ENCODE results near the gene PALD1. TPM values are rescaled to one million over a fixed set of nuclear protein-coding genes. Genes with fewer than 3 reads are reported as not detected.
A peak's percentile ranks its signal among the peaks of the same experiment; 100 is the strongest.

The PALD1 gene
- total and polyA plus RNA-seq, 5 donors: 2.8 to 7.7 (median 5.6) TPM

DNA sequence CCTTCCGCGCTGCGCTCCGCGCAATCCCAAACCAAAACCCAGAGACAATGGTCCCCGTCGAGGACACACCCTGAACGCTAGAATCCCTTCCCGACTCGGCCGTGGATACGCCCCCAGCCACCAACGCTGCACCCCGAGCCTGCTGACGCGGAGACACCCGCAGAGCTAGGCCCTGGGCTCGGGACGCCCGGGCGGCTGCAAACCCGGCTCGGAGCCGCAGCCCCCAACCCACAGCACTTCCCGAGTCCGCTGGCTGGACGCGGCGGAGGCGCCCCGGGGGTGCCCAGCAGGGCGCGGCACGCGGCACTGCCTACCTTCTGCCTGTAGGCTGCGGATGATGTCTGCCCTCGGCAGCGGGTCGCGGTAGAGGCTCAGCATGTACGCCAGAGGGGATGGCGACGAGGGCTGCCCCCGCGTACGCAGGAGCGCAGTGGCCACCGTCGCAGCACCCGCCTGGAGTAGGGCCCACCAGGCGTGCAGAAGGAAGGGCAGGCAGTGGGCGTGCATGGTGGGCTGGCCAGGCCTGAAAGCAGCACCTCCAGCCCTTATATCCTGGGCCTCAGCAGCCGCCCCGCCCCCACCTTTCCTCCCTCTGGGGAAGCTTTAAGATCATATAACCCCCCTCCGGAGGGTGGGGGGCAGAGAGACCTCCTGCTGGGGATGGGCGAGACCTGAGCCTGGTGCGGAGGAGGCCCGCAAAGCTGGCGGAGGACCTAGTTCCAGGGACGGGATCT lies 37.2 kb upstream of the PALD1 start, which contains the start of gene NODAL:
Gene NODAL (minus strand): TSS at position 521 of the 734 bp plus-strand sequence. CDS start 14 bp downstream, at position 507.
- no peak within 1 kb of the TSS for H3K27ac ChIP-seq (ENCODE audit: low read length)
- H3K4me1 ChIP-seq (ENCODE audit: control insufficient read depth, insufficient read depth, low read length): no peaks in the 10 kb centered on the region
- WGBS: 12% methylated on average over 60 of the region's 60 CpGs
- ATAC-seq (peak; percentile 27 to 58), DNase-seq (peak in 1 of 3 donors; percentile 56)
- no peaks in the 10 kb centered on the region for H3K9me3 ChIP-seq (ENCODE audit: control insufficient read depth, low read length)
- H3K4me3 ChIP-seq (ENCODE audit: low read length): peak within 1 kb of the TSS; percentile 22
- intact Hi-C loops (cut with DNase I): no loop called here
- H3K27me3 ChIP-seq (ENCODE audit: control insufficient read depth, insufficient read depth): no peaks in the 10 kb centered on the region

DNA sequence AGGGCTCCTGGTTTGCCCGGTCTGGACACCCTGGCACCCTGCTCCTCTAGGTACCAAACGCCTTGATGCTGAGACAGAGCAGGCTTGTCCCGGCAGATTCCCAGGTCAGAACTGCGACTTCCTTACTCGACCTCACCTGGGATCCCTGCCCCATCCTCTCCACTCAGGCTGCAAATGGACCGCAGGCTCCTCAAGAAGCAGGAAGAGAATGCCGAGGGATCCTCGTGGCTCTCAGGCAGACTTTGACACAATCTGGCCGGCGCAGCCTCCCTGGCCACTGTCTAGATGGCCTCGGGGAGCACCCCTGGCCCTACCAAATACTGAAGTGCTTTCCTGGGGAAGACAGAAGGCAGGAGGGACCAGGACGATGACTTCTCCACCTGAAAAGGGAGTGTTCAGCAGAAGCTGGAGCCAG lies 36.7 kb upstream of the PALD1 start:
- intact Hi-C loops (cut with DNase I): no loop called here
- DNase-seq (no peak), ATAC-seq (peak in 1 of 2 donors; percentile 5)
- Histone ChIP-seq H3K27ac (ENCODE audit: low read length) (no peak overlapping the region), H3K27me3 (ENCODE audit: control insufficient read depth, insufficient read depth) (no peaks in the 10 kb centered on the region), H3K4me1 (ENCODE audit: control insufficient read depth, insufficient read depth, low read length) (no peaks in the 10 kb centered on the region), H3K4me3 (ENCODE audit: low read length) (no peak overlapping the region), H3K9me3 (ENCODE audit: control insufficient read depth, low read length) (no peaks in the 10 kb centered on the region)
- 50% methylated on average over 12 of the region's 12 CpGs for WGBS

DNA sequence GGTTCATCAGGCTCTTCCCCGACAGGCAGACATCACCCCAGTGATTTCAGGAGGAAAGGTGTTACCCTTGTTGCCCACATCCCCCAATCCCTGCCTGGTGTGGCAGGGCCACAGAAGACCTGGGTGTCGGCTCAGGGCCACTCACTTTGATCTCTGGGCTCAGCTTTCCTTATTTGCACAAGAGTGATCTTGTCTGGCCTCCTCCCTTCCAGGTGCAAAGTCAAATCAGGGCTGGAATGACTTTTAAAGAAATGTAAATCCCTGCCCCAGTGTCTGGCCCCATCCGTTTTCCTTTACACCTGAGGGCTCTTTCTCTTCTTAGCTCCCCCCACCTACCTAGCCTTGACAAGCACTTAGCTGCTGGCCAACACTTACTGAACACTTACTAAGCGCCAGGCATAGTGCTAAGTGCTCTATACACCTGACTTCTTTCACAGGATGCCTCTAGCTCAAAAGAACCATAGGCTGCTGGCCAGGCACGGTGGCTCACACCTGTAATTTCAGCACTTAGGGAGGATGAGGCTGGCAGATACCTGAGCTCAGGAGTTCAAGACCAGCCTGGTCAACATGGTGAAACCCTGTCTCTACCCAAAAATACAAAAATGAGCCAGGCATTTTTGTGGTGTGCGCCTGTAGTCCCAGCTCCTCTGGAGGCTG lies 36.1 kb upstream of the PALD1 start:
- H3K27me3 ChIP-seq (ENCODE audit: control insufficient read depth, insufficient read depth): no peaks in the 10 kb centered on the region
- no peak overlapping the region for H3K4me3 ChIP-seq (ENCODE audit: low read length)
- intact Hi-C loops (cut with DNase I): no loop called here
- no peak for DNase-seq
- ATAC-seq: no peak
- WGBS: 89% methylated on average over 6 of the region's 6 CpGs
- no peak overlapping the region for H3K27ac ChIP-seq (ENCODE audit: low read length)
- H3K9me3 ChIP-seq (ENCODE audit: control insufficient read depth, low read length): no peaks in the 10 kb centered on the region
- H3K4me1 ChIP-seq (ENCODE audit: control insufficient read depth, insufficient read depth, low read length): no peaks in the 10 kb centered on the region

DNA sequence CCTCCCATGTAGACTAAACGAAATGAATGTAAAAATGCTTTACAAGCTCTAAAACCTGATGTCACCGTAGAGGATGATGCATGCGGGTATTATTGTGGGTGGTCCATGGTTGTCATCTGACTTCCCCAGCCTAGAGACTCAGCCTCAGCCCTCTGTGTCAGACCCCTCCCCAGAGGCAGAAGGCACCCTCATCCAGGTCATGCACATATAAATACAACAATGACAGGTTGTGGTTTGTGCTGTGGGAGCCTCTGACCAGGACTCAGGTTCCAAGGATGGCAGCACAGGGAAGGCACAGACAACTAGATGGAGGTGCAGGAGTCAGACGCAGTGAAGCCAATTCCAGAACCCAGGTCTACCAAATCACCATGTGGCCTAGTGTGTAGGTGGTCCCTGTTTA lies 33.8 kb upstream of the PALD1 start:
- no peak for ATAC-seq
- Histone ChIP-seq H3K27ac (ENCODE audit: low read length) (no peak overlapping the region), H3K27me3 (ENCODE audit: control insufficient read depth, insufficient read depth) (no peaks in the 10 kb centered on the region), H3K9me3 (ENCODE audit: control insufficient read depth, low read length) (no peaks in the 10 kb centered on the region), H3K4me1 (ENCODE audit: control insufficient read depth, insufficient read depth, low read length) (no peaks in the 10 kb centered on the region), H3K4me3 (ENCODE audit: low read length) (no peak overlapping the region)
- intact Hi-C loops (cut with DNase I): no loop called here
- DNase-seq: no peak
- 94% methylated on average over 4 of the region's 4 CpGs for WGBS

DNA sequence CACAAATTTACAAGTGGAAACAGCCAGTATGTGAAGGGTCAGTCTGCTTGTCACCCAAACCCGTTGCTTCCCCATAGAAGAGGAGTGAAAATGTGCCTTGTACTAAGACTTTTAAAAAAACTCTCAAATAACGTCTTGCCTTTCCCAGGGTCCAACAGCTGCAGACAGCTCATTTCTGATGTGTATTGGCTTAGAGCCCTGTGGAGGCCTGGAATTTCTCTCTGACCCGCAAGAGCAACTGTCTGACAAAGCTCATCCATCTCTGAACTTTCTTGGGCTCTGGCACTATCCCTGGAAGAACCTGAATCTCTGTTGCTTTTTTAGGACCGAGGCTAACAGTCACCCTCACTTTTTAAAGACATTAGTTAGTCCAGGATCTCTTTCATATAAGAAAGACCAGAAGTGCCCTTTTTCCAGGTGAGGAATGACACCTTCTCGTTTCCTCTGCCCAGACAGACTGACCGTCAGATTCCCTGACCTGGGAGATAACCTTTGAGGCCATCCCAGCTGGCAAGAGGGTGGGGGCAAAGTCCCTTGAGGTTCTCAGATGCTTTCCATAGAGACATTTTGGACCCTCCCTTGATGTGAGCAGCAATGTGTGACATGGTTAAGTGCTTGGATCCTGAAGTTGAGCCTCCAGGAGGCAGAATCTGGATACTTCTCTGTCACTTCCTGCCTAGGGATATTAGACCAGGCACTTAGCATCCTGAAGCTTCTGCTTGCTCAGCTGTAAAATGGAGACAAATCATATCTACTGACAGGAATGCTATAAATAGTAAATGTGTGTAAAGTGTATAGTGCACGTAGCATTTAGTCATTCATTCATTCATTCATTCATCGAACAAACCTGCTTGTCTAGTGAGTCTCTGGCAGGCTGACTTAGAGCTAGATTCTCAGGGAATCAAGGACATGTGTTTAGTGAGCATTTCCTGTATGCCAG lies 32.6 kb upstream of the PALD1 start:
- Histone ChIP-seq H3K9me3 (ENCODE audit: control insufficient read depth, low read length) (no peaks in the 10 kb centered on the region), H3K27me3 (ENCODE audit: control insufficient read depth, insufficient read depth) (no peaks in the 10 kb centered on the region), H3K4me3 (ENCODE audit: low read length) (no peak overlapping the region), H3K4me1 (ENCODE audit: control insufficient read depth, insufficient read depth, low read length) (no peaks in the 10 kb centered on the region), H3K27ac (ENCODE audit: low read length) (no peak overlapping the region)
- no peak for ATAC-seq
- DNase-seq: no peak
- intact Hi-C loops (cut with DNase I): no loop called here
- WGBS: 46% methylated on average over 8 of the region's 8 CpGs

DNA sequence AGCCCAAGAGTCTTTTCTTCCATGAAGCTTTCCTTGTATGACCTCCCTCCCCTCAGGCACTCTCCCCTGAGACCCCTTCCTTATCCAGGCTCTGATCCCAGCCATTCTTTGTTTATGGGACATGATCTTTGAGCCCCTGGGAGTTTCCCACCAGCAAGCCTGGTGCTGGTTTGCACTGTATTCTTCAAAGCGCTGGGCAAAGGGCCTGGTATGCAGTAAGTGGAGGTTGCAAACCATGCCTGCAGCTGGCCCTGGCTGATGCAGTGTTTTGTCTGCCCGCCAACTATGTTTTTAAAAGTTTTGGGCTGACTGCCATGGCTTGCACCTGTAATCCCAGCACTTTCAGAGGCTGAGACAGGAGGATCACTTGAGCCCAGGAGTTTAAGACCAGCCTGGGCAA lies 30.3 kb upstream of the PALD1 start:
- no peaks in the 10 kb centered on the region for H3K9me3 ChIP-seq (ENCODE audit: control insufficient read depth, low read length)
- ATAC-seq (no peak), DNase-seq (no peak)
- 88% methylated on average over 2 of the region's 2 CpGs for WGBS
- H3K27ac ChIP-seq (ENCODE audit: low read length): no peak overlapping the region
- H3K27me3 ChIP-seq (ENCODE audit: control insufficient read depth, insufficient read depth): no peaks in the 10 kb centered on the region
- no peaks in the 10 kb centered on the region for H3K4me1 ChIP-seq (ENCODE audit: control insufficient read depth, insufficient read depth, low read length)
- H3K4me3 ChIP-seq (ENCODE audit: low read length): no peak overlapping the region
- intact Hi-C loops (cut with DNase I): no loop called here

DNA sequence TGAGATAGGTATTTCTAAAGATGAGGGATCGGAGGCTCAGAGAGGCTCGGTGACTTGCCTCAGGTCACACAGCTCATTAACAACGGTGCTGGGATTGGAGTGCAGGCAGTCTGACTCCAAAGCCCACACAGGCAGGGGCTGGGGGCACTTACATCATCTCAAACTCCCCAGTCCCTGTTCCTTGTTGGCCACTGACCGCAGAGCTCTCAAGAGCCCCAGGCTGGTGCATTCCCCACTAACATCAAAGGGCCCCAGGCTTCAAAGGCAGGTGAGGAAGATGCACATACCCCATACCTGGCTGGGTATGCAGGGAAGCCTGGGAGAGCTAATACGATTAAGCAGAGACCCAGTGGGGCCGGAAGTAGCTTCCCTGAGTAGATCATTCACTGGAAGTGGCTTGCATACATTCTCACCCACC lies 23.3 kb upstream of the PALD1 start:
- 68% methylated on average over 6 of the region's 6 CpGs for whole genome bisulfite sequencing
- no peaks in the 10 kb centered on the region for H3K27me3 ChIP-seq (ENCODE audit: control insufficient read depth, insufficient read depth)
- intact Hi-C loops (cut with DNase I): no loop called here
- peaks cover 3% of the 10 kb centered on the region for H3K4me1 ChIP-seq (ENCODE audit: control insufficient read depth, insufficient read depth, low read length)
- H3K9me3 ChIP-seq (ENCODE audit: control insufficient read depth, low read length): no peaks in the 10 kb centered on the region
- no peak overlapping the region for H3K4me3 ChIP-seq (ENCODE audit: low read length)
- no peak for ATAC-seq
- H3K27ac ChIP-seq (ENCODE audit: low read length): no peak overlapping the region
- no peak for DNase-seq

DNA sequence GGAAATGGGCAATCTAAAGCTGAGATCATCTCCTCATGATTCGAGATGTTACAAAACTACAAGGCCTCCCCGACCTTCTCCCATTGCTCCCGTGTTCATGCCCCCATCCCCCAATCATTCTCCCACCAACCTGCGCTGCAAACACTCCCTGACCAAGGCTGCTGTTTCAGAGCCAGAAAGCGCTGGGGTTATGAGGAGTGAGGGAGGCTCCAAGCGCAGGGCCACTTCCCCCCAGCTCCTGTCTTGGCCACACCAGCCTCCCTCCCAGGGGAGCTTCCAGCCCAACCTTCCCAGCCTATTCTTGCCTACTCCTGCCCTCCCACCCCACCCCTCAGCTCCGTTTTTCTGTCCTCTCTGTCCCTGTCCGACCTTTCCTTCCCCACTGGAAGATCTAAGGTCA lies 22.4 kb upstream of the PALD1 start:
- H3K27ac ChIP-seq (ENCODE audit: low read length): no peak overlapping the region
- 65% methylated on average over 8 of the region's 8 CpGs for WGBS
- intact Hi-C loops (cut with DNase I): no loop called here

DNA sequence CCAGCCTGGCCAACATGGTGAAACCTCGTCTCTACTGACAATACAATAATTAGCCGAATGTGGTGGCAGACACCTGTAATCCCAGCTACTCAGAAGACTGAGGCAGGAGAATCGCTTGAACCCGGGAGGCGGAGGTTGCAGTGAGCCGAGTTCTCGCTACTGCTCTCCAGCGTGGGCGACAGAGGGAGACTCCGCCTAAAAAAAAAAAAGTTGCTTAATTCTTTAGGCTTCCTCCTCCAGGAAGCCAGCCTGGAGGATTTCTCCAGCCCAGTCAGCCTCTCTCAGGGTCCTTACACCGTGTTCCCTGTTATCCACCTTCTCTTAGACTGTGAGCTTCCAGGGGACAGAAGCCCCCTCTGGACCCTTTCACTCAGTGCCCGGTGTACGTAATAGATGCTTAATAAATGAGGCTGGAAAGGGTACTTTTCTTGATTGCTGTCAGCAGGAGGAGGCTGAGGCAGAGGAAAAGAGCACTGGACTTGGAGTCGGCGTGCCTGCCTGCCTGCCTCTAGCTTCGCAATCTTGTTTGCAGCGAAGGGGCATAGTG lies 20.7 kb upstream of the PALD1 start:
- ATAC-seq (no peak), DNase-seq (no peak)
- Histone ChIP-seq H3K4me1 (ENCODE audit: control insufficient read depth, insufficient read depth, low read length) (peaks cover 5% of the 10 kb centered on the region), H3K27ac (ENCODE audit: low read length) (peak overlapping the region; percentile 43), H3K9me3 (ENCODE audit: control insufficient read depth, low read length) (no peaks in the 10 kb centered on the region), H3K27me3 (ENCODE audit: control insufficient read depth, insufficient read depth) (no peaks in the 10 kb centered on the region), H3K4me3 (ENCODE audit: low read length) (peak overlapping the region; percentile 38)
- intact Hi-C loops (cut with DNase I): no loop called here
- 47% methylated on average over 17 of the region's 17 CpGs for WGBS

More for the DNA sequence above, 22.4 kb upstream of the PALD1 start:
- no peaks in the 10 kb centered on the region for H3K9me3 ChIP-seq (ENCODE audit: control insufficient read depth, low read length)
- no peak overlapping the region for H3K4me3 ChIP-seq (ENCODE audit: low read length)
- peaks cover 3% of the 10 kb centered on the region for H3K4me1 ChIP-seq (ENCODE audit: control insufficient read depth, insufficient read depth, low read length)
- H3K27me3 ChIP-seq (ENCODE audit: control insufficient read depth, insufficient read depth): no peaks in the 10 kb centered on the region
- no peak for DNase-seq
- ATAC-seq: no peak

DNA sequence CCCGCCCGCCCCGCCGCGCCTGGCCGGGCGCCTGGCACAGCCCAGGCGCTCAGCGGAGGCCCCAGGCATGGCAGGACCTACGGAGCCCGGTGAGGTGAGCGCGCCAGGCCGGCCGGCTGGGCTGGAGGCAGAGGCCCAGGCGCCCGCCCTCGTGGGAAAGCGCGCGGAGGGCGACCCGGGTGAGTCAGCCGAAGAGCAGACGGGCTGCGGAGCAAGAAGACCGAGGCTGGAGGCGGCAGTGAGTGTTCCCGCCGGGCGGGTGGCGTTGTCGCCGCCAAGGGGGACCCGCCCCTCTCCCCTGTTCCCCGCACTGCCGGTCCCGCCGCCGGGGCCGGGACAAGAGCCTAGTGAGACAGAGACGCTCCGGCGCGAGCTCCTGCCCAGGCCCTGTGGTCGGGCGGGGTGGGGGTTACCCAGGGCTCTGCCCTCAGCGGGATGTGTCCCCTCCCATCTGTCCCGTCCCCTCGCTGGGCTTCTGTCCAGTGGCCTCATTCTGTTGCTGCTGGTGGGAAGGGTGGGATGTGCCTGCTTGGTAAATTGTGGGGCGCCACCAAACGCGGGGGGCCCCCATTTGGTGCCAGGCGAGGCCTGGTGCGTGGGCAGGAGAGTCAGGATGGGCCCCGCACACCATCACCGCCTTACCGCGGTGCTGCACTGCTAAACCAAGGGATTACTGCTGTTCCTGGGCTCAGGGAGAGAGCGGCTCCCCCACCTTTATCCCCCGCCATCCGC lies 20.1 kb upstream of the PALD1 start:
- 8% methylated on average over 62 of the region's 62 CpGs for WGBS
- intact Hi-C loops (cut with DNase I): no loop called here
- peak overlapping the region; percentile 71 for H3K27ac ChIP-seq (ENCODE audit: low read length)
- H3K9me3 ChIP-seq (ENCODE audit: control insufficient read depth, low read length): no peaks in the 10 kb centered on the region
- ATAC-seq (peak; percentile 78 to 86), DNase-seq (peak; percentile 89 to 92 (median 92))
- H3K27me3 ChIP-seq (ENCODE audit: control insufficient read depth, insufficient read depth): no peaks in the 10 kb centered on the region
- H3K4me3 ChIP-seq (ENCODE audit: low read length): peak overlapping the region; percentile 38
- peaks cover 6% of the 10 kb centered on the region for H3K4me1 ChIP-seq (ENCODE audit: control insufficient read depth, insufficient read depth, low read length)

All from right cardiac atrium (tissue), 5 donors.